Measurements from ENCODE around the gene DLEU7.

DLEU7 gene

DNA sequence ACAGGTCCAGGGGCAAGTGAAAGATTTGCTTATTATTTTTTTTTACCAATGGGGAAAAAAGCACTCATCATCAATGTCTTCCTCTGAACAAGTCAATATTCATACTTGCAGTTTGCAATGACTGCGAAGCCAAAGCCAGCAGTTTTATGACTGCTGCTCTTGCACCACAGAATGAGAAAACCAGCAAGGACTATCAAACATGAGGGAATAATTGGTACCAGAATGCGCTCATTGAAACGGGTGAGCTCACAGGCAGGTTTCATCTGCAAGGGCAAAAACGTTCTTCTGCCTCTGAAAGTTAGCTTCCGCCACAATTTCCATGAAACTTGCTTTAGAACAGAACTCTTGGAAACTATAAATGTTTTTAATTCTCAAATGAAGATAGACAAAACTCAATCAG is 5.5 kb downstream of the DLEU7 start:
- ATAC-seq (ENCODE audit: low read depth) (no peak), DNase-seq (ENCODE audit: low spot score in 2 of 2) (no peak)
- no peak overlapping the region for H3K4me3 Mint-ChIP-seq
- peaks cover 5% of the 10 kb centered on the region for H3K4me1 Mint-ChIP-seq
- peaks cover 7% of the 10 kb centered on the region for H3K36me3 Mint-ChIP-seq
- H3K27me3 Mint-ChIP-seq: no peaks in the 10 kb centered on the region
- H3K27ac Mint-ChIP-seq: no peak overlapping the region
- H3K9me3 Mint-ChIP-seq: peaks cover 2% of the 10 kb centered on the region

- H3K27ac Mint-ChIP-seq: no peak overlapping the region
- no peaks in the 10 kb centered on the region for H3K4me1 Mint-ChIP-seq
- ATAC-seq (ENCODE audit: low read depth): no peak
- H3K27me3 Mint-ChIP-seq: no peaks in the 10 kb centered on the region
- DNase-seq (ENCODE audit: low spot score in 2 of 2): no peak
- no peak overlapping the region for H3K4me3 Mint-ChIP-seq
- H3K9me3 Mint-ChIP-seq: peaks cover 5% of the 10 kb centered on the region
- peaks cover 8% of the 10 kb centered on the region for H3K36me3 Mint-ChIP-seq
Observed at GRCh38 chr13:50831512-50831911, 12.0 kb downstream of the DLEU7 start.

DNA sequence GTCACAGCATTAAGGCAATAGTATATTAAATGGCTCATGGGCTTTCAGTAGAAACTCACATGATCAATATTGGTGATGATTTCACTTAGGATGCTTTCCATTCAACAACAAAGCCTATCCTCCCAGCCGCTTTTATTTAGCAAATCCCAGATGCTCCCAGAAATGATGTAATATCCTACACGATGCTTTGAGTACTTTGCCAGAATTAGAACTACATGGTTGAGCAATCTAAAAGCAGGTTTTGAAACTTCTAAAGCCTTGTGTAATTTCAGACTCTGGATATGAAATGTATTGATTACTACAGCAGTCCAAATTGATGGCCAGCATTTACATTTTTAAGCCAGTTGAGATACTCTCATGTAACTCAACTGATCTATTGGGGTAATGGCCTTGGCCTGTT is 13.6 kb downstream of the DLEU7 start:
- peaks cover 5% of the 10 kb centered on the region for H3K9me3 Mint-ChIP-seq
- H3K4me3 Mint-ChIP-seq: no peak overlapping the region
- DNase-seq (ENCODE audit: low spot score in 2 of 2) (no peak), ATAC-seq (ENCODE audit: low read depth) (no peak)
- H3K36me3 Mint-ChIP-seq: peaks cover 5% of the 10 kb centered on the region
- peaks cover 2% of the 10 kb centered on the region for H3K4me1 Mint-ChIP-seq
- no peak overlapping the region for H3K27ac Mint-ChIP-seq
- no peaks in the 10 kb centered on the region for H3K27me3 Mint-ChIP-seq

DNA sequence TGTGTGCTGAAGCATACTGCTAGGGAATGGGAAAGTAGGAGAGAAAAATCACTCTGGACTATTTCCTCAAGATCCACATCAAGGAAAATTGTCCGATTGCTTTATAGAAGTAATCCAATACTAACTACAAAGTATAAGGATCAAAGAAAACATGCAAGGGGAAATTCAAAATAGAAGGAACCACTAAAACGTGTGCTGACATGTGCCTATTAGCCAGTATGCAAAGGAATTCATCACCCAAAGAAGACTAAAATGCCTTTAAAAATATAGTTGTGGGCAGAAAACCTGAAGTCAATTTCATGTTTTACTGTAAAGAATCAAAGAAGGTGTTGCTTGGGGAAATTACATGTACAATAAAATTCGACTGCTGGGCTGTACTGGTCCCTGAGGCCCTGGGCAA is 14.3 kb downstream of the DLEU7 start:
- H3K4me3 Mint-ChIP-seq: no peak overlapping the region
- peaks cover 4% of the 10 kb centered on the region for H3K36me3 Mint-ChIP-seq
- H3K9me3 Mint-ChIP-seq: peaks cover 4% of the 10 kb centered on the region
- ATAC-seq (ENCODE audit: low read depth) (no peak), DNase-seq (ENCODE audit: low spot score in 2 of 2) (no peak)
- no peaks in the 10 kb centered on the region for H3K27me3 Mint-ChIP-seq
- peaks cover 2% of the 10 kb centered on the region for H3K4me1 Mint-ChIP-seq
- H3K27ac Mint-ChIP-seq: no peak overlapping the region

DNA sequence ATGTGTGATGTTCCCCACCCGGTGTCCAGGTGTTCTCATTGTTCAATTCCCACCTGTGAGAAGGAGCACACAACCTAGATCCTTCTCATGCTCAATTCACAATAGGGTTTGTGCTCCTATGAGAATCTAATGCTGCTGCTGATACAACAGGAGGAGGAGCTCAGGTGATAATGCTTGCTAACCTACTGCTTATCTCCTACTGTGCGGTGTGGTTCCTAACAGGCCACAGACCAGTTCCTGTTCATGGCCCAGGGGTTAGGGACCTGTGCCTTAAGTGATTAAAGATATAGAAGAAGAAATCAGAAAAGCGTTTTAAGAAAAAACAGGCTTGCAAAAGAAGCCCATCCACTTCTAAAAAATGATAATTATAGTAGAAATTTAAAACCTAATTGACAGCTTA is 17.5 kb downstream of the DLEU7 start:
- Mint-ChIP-seq H3K4me1 (peaks cover 4% of the 10 kb centered on the region), H3K27me3 (no peaks in the 10 kb centered on the region), H3K36me3 (no peaks in the 10 kb centered on the region), H3K9me3 (no peaks in the 10 kb centered on the region), H3K4me3 (no peak overlapping the region), H3K27ac (no peak overlapping the region)
- ATAC-seq (ENCODE audit: low read depth) (no peak), DNase-seq (ENCODE audit: low spot score in 2 of 2) (no peak)

- no peaks in the 10 kb centered on the region for H3K27me3 Mint-ChIP-seq
- peaks cover 18% of the 10 kb centered on the region for H3K4me1 Mint-ChIP-seq
- no peak overlapping the region for H3K4me3 Mint-ChIP-seq
- no peaks in the 10 kb centered on the region for H3K9me3 Mint-ChIP-seq
- ATAC-seq (ENCODE audit: low read depth) (no peak), DNase-seq (ENCODE audit: low spot score in 2 of 2) (no peak)
- no peaks in the 10 kb centered on the region for H3K36me3 Mint-ChIP-seq
- peak overlapping the region; percentile 81 for H3K27ac Mint-ChIP-seq
Observed at GRCh38 chr13:50812242-50812641, 31.2 kb downstream of the DLEU7 start.

- peak in 1 of 2 donors; percentile 48 for DNase-seq (ENCODE audit: low spot score in 2 of 2)
- Mint-ChIP-seq H3K36me3 (peaks cover under 1% of the 10 kb centered on the region), H3K27me3 (no peaks in the 10 kb centered on the region), H3K4me3 (peak overlapping the region; percentile 6), H3K27ac (peak overlapping the region; percentile 81), H3K9me3 (peaks cover under 1% of the 10 kb centered on the region), H3K4me1 (peaks cover 18% of the 10 kb centered on the region)
- ATAC-seq (ENCODE audit: low read depth): peak; percentile 99
Observed at GRCh38 chr13:50810998-50811397, 32.5 kb downstream of the DLEU7 start.

- DNase-seq (ENCODE audit: low spot score in 2 of 2) (no peak), ATAC-seq (ENCODE audit: low read depth) (no peak)
- Mint-ChIP-seq H3K27me3 (no peaks in the 10 kb centered on the region), H3K4me3 (no peak overlapping the region), H3K9me3 (peaks cover 4% of the 10 kb centered on the region), H3K36me3 (peaks cover 4% of the 10 kb centered on the region), H3K4me1 (peaks cover 18% of the 10 kb centered on the region), H3K27ac (peak overlapping the region; percentile 81)
Observed at GRCh38 chr13:50810468-50810867, 33.0 kb downstream of the DLEU7 start.

- H3K27me3 Mint-ChIP-seq: no peaks in the 10 kb centered on the region
- no peak for DNase-seq (ENCODE audit: low spot score in 2 of 2)
- peaks cover 5% of the 10 kb centered on the region for H3K9me3 Mint-ChIP-seq
- ATAC-seq (ENCODE audit: low read depth): no peak
- H3K4me1 Mint-ChIP-seq: peaks cover 18% of the 10 kb centered on the region
- peaks cover 5% of the 10 kb centered on the region for H3K36me3 Mint-ChIP-seq
- H3K4me3 Mint-ChIP-seq: no peak overlapping the region
- H3K27ac Mint-ChIP-seq: no peak overlapping the region
Observed at GRCh38 chr13:50809133-50810090, 34.1 kb downstream of the DLEU7 start.

- H3K27me3 Mint-ChIP-seq: no peaks in the 10 kb centered on the region
- no peak overlapping the region for H3K4me3 Mint-ChIP-seq
- peaks cover 5% of the 10 kb centered on the region for H3K36me3 Mint-ChIP-seq
- no peak for ATAC-seq (ENCODE audit: low read depth)
- no peak overlapping the region for H3K27ac Mint-ChIP-seq
- no peak for DNase-seq (ENCODE audit: low spot score in 2 of 2)
- peaks cover 5% of the 10 kb centered on the region for H3K9me3 Mint-ChIP-seq
- H3K4me1 Mint-ChIP-seq: peaks cover 15% of the 10 kb centered on the region
Observed at GRCh38 chr13:50805805-50806204, 37.7 kb downstream of the DLEU7 start.

- peaks cover 6% of the 10 kb centered on the region for H3K36me3 Mint-ChIP-seq
- peak overlapping the region; percentile 78 for H3K4me3 Mint-ChIP-seq
- H3K27me3 Mint-ChIP-seq: no peaks in the 10 kb centered on the region
- H3K27ac Mint-ChIP-seq: peak overlapping the region; percentile 90
- peak; percentile 70 to 79 for DNase-seq (ENCODE audit: low spot score in 2 of 2)
- H3K9me3 Mint-ChIP-seq: peaks cover 8% of the 10 kb centered on the region
- peaks cover 34% of the 10 kb centered on the region for H3K4me1 Mint-ChIP-seq
- peak; percentile 78 for ATAC-seq (ENCODE audit: low read depth)
Observed at GRCh38 chr13:50801087-50801931, 42.2 kb downstream of the DLEU7 start.

GRCh38 chr13:50800091-50800739 is 43.3 kb downstream of the DLEU7 start:
- Mint-ChIP-seq H3K27ac (peak overlapping the region; percentile 90), H3K9me3 (peaks cover 3% of the 10 kb centered on the region), H3K27me3 (no peaks in the 10 kb centered on the region), H3K4me1 (peaks cover 34% of the 10 kb centered on the region), H3K36me3 (peaks cover 2% of the 10 kb centered on the region), H3K4me3 (peak overlapping the region; percentile 38)
- DNase-seq (ENCODE audit: low spot score in 2 of 2) (peak in 1 of 2 donors; percentile 38), ATAC-seq (ENCODE audit: low read depth) (peak; percentile 75)

GRCh38 chr13:50798923-50799322 is 44.6 kb downstream of the DLEU7 start:
- DNase-seq (ENCODE audit: low spot score in 2 of 2) (no peak), ATAC-seq (ENCODE audit: low read depth) (no peak)
- Mint-ChIP-seq H3K27ac (peak overlapping the region; percentile 90), H3K27me3 (no peaks in the 10 kb centered on the region), H3K4me3 (no peak overlapping the region), H3K36me3 (peaks cover 2% of the 10 kb centered on the region), H3K4me1 (peaks cover 35% of the 10 kb centered on the region), H3K9me3 (peaks cover 3% of the 10 kb centered on the region)

- Mint-ChIP-seq H3K9me3 (peaks cover 3% of the 10 kb centered on the region), H3K27me3 (no peaks in the 10 kb centered on the region), H3K27ac (no peak overlapping the region), H3K4me1 (peaks cover 42% of the 10 kb centered on the region), H3K4me3 (no peak overlapping the region), H3K36me3 (peaks cover 7% of the 10 kb centered on the region)
- DNase-seq (ENCODE audit: low spot score in 2 of 2) (no peak), ATAC-seq (ENCODE audit: low read depth) (no peak)
Observed at GRCh38 chr13:50797091-50797490, 46.4 kb downstream of the DLEU7 start.

All from memory B cell (primary cell).